Uterus (tissue), 4 donors: ENCODE results near the gene XRN2. TPM values are rescaled to one million over a fixed set of nuclear protein-coding genes. Genes with fewer than 3 reads are reported as not detected.

Experiments
- DNase-seq, 2 donors: peaks; one replicate each; pipeline ENCODE4 v3.0.0-alpha.2; 2019 to 2020
- H3K27ac ChIP-seq, 2 donors: fragments of 200-600 bp; sonication (generic); 1 replicate in 1 of 2; 2 replicates in 1 of 2; pipeline ENCODE4 v1.5.1; 2016 to 2018
- H3K27me3 ChIP-seq, 2 donors: fragments of 200-600 bp; sonication (generic); one replicate each; pipeline ENCODE4 v1.5.1; 2018 to 2019; ENCODE audit warnings: control low read depth in 1 of 2
- H3K36me3 ChIP-seq, 2 donors: fragments of 200-600 bp; sonication (generic); one replicate each; pipeline ENCODE4 v1.5.1; 2019; ENCODE audit warnings: control low read depth in 1 of 2
- H3K4me1 ChIP-seq, 2 donors: fragments of 200-600 bp; sonication (generic); one replicate each; pipeline ENCODE4 v1.5.1; 2018 to 2019; ENCODE audit warnings: control low read depth in 1 of 2
- H3K4me3 ChIP-seq, 2 donors: fragments of 200-600 bp; sonication (generic); 1 replicate in 1 of 2; 2 replicates in 1 of 2; pipeline ENCODE4 v1.5.1; 2018 to 2019; ENCODE audit warnings: mild to moderate bottlenecking in 1 of 2
- H3K9me3 ChIP-seq, 2 donors: fragments of 200-600 bp; sonication (generic); one replicate each; pipeline ENCODE4 v1.5.1; 2019; ENCODE audit warnings: control low read depth in 1 of 2
- POLR2A ChIP-seq, 2 donors: fragments of 450-650 bp; IDR thresholded peaks; one replicate each; pipeline ENCODE4 v1.6.1; 2016; ENCODE audit warnings: antibody characterized with exemption in 2 of 2, mild to moderate bottlenecking in 1 of 2, moderate library complexity in 1 of 2
- intact Hi-C: fragments of 100-400 bp; cut with DNase I; formaldehyde crosslinking; loops from one replicate; pipeline ENCODE4 v1.15.1; 2023; ENCODE audit warnings: low total_unique reads
- total RNA-seq, 4 donors: library from RNA; depleted of rRNA in 3 of 4; stranded (reverse); fragments of >200 nt in 3 of 4; gene quantifications; one replicate each; pipeline versions ENCODE4 v1.1.0 to v1.2.4, GENCODE V29; 2014 to 2023
- TF ChIP-seq, protein P1 (sequence below), 4 experiments: fragments of 200-600 bp in 2 of 4; fragments of 450-650 bp in 2 of 4; sonication (generic) in 2 of 4; IDR thresholded peaks; one replicate each; pipeline ENCODE4 v1.5.1; 2016 to 2019; ENCODE audit warnings: antibody characterized with exemption in 4 of 4, mild to moderate bottlenecking in 2 of 4, moderate library complexity in 1 of 4
- donor health status: DM: yes; HTN: yes; CAD: no.

The XRN2 gene, protein sequence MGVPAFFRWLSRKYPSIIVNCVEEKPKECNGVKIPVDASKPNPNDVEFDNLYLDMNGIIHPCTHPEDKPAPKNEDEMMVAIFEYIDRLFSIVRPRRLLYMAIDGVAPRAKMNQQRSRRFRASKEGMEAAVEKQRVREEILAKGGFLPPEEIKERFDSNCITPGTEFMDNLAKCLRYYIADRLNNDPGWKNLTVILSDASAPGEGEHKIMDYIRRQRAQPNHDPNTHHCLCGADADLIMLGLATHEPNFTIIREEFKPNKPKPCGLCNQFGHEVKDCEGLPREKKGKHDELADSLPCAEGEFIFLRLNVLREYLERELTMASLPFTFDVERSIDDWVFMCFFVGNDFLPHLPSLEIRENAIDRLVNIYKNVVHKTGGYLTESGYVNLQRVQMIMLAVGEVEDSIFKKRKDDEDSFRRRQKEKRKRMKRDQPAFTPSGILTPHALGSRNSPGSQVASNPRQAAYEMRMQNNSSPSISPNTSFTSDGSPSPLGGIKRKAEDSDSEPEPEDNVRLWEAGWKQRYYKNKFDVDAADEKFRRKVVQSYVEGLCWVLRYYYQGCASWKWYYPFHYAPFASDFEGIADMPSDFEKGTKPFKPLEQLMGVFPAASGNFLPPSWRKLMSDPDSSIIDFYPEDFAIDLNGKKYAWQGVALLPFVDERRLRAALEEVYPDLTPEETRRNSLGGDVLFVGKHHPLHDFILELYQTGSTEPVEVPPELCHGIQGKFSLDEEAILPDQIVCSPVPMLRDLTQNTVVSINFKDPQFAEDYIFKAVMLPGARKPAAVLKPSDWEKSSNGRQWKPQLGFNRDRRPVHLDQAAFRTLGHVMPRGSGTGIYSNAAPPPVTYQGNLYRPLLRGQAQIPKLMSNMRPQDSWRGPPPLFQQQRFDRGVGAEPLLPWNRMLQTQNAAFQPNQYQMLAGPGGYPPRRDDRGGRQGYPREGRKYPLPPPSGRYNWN
- total RNA-seq = 100 to 1,000 TPM in 1 of 4 donors, 10 to 100 TPM in 3; 32.6 to 100 (median 51.7) TPM

DNA sequence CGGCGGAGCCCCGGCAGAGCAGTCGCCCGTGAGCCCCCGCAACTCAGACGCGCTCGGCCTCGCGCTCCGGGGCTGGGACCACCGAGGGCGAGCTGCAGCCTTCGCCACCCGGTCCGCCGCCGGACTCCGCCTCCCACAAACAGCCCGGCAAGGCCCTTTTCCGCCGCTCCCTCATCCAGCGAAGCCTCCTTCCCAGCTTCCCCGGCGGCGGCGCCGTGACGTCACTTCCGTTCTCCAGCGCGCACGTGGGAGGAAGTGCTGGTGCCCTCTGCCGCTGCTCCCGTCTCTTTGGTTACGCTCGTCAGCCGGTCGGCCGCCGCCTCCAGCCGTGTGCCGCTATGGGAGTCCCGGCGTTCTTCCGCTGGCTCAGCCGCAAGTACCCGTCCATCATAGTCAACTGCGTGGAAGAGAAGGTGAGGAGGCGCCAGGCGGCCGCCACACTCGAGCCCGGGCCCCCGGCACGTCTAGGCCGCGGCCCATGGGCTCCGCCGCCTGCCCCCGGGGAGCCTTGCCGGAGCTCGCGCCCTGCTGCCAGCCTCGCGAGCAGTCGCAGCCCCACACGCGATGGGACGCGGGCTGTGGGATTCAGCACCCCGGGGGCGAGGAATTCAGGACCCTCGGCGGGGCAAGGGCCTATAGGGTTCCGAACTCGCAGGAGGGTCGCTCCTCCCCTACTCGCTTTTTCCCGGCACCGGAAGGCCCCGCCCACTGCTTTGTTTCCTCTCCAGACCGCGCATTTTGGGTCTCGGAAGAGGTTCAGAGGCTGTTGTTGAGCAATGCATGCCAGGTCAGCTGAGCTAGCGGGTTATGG lies at the start of gene XRN2:
Gene XRN2 (plus strand): TSS at position 271 of the 811 bp plus-strand sequence. CDS start 68 bp downstream, at position 339.
- Histone ChIP-seq H3K27me3 (no peaks in the 10 kb centered on the region), H3K36me3 (no peaks in the 10 kb centered on the region), H3K9me3 (no peaks in the 10 kb centered on the region), H3K4me1 (peaks cover 0 to 11% of the 10 kb centered on the region in 2 donors), H3K4me3 (peak within 1 kb of the TSS; percentile 76 to 80), H3K27ac (peak within 1 kb of the TSS; percentile 92 to 93)
- TF ChIP-seq POLR2A (IDR thresholded peaks at IDR 0.05) = peak; percentile 53 to 84
- TF ChIP-seq, protein P1, sequence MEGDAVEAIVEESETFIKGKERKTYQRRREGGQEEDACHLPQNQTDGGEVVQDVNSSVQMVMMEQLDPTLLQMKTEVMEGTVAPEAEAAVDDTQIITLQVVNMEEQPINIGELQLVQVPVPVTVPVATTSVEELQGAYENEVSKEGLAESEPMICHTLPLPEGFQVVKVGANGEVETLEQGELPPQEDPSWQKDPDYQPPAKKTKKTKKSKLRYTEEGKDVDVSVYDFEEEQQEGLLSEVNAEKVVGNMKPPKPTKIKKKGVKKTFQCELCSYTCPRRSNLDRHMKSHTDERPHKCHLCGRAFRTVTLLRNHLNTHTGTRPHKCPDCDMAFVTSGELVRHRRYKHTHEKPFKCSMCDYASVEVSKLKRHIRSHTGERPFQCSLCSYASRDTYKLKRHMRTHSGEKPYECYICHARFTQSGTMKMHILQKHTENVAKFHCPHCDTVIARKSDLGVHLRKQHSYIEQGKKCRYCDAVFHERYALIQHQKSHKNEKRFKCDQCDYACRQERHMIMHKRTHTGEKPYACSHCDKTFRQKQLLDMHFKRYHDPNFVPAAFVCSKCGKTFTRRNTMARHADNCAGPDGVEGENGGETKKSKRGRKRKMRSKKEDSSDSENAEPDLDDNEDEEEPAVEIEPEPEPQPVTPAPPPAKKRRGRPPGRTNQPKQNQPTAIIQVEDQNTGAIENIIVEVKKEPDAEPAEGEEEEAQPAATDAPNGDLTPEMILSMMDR (IDR thresholded peaks at IDR 0.05) = peak in 1 of 4 experiments; percentile 14
- intact Hi-C loops = no loop called here
- peak; percentile 94 for DNase-seq

DNA sequence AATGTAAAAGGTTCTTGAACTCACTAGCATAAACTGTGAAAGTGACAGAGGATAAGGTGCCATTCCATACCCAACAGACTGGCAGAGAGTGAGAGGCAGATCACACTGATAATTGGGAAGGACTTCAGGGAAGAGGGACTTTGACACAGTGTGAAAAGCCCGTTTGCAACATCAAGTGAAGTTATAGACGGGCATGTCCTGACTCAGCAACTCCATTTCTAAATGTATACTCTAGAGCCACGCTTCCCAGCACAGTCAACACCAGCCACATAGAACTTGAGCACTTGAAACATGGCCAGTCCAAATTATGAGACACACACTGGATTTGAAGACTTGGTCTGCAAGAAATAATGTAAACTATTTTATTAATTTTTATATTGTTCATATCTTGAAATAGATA lies 45.9 kb upstream of the XRN2 start:
- Histone ChIP-seq H3K9me3 (no peaks in the 10 kb centered on the region), H3K4me1 (no peaks in the 10 kb centered on the region)
- no peak for DNase-seq

DNA sequence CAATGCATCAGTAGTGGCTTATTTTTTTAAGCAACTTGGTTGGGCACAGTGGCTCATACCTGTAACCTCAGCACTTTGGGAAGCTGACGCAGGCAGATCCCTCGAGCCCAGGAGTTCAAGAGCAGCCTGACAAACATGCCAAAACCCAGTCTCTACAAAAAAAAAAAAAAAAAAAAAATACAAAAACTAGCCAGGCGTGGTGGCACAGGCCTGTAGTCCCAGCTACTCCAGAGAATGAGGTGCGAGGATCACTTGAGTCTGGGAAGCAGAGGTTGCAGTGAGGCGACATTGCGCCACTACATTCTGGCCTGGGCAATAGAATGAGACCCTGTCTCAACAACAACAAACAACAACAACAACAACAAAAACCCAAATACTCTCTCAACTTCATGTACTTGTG lies 44.7 kb upstream of the XRN2 start:
- H3K36me3 ChIP-seq = no peaks in the 10 kb centered on the region

More for the DNA sequence above, 45.9 kb upstream of the XRN2 start:
- Histone ChIP-seq H3K27me3 (no peaks in the 10 kb centered on the region), H3K36me3 (no peaks in the 10 kb centered on the region), H3K27ac (no peak overlapping the region), H3K4me3 (no peak overlapping the region)
- no peak for TF ChIP-seq POLR2A (IDR thresholded peaks at IDR 0.05)
- TF ChIP-seq, protein P1 (IDR thresholded peaks at IDR 0.05) = no peak
- intact Hi-C loops = no loop called here

DNA sequence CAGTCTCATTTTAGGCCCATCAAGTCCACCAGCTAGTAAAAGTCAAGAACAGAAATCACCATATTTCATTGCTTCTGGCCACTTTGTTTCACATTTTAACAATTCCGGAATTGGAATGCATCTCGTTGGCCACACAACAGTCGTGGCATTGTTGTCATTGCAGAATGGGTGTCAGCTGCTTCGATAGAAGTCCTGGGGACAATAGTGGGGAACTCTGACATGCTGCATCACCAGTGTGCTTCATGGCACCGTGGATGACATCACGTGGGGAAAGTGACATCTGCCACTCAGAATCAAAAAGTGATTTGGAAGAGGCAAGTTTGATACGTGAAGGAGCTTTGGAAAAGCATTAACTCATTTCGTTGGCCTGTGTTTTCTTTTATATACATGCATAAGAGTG lies 43.8 kb upstream of the XRN2 start:
- TF ChIP-seq POLR2A (IDR thresholded peaks at IDR 0.05) = no peak
- TF ChIP-seq, protein P1 (IDR thresholded peaks at IDR 0.05) = no peak
- no peaks in the 10 kb centered on the region for H3K9me3 ChIP-seq
- DNase-seq = no peak
- intact Hi-C loops = no loop called here
- no peaks in the 10 kb centered on the region for H3K27me3 ChIP-seq
- H3K36me3 ChIP-seq = no peaks in the 10 kb centered on the region
- no peak overlapping the region for H3K4me3 ChIP-seq
- no peaks in the 10 kb centered on the region for H3K4me1 ChIP-seq
- no peak overlapping the region for H3K27ac ChIP-seq

More for the DNA sequence above, 44.7 kb upstream of the XRN2 start:
- intact Hi-C loops = no loop called here
- Histone ChIP-seq H3K27me3 (no peaks in the 10 kb centered on the region), H3K9me3 (no peaks in the 10 kb centered on the region), H3K27ac (no peak overlapping the region), H3K4me3 (no peak overlapping the region), H3K4me1 (no peaks in the 10 kb centered on the region)
- TF ChIP-seq POLR2A (IDR thresholded peaks at IDR 0.05) = no peak
- TF ChIP-seq, protein P1 (IDR thresholded peaks at IDR 0.05) = no peak
- no peak for DNase-seq
